ENCODE data around the gene SLC25A26.

The SLC25A26 gene

GRCh38 chr3:66379565-66379964 lies 158.8 kb downstream of the SLC25A26 start:
- DNase-seq: no peak

DNA sequence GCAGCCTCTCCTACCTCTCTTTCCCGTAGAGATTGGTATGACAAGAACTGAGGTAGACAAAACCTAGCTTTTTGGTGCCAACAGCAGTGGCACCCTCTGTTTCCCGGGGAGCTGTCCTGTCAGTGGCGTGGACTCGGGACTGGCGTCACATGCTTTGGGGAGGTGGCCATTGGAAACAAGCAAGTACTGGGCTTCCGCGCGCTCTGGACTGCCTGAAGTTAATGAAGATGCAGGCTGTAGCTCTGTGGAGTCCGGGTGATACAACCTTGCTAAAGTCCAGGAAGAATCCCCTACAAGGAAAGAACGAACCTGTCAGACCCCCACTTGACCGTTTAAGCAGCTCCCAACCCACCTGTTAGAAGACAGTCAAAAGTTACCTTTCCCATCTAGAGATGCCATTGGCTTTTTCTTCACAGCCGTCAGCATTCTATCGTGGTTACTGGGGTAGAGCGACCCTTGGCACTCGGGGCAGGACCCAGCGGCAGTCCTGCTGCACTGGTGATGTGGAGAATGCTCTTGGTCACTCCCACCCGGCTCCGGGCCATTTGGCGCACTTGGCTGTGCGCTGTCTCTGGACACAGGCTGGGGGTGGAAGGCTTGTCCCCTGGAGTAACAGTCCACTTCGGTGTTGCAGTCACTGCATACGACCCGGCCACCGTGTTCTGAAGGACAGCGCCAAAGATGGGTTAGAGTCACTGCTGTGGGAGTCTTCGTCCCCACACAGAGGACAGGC lies 159.6 kb downstream of the SLC25A26 start:
- DNase-seq: no peak

DNA sequence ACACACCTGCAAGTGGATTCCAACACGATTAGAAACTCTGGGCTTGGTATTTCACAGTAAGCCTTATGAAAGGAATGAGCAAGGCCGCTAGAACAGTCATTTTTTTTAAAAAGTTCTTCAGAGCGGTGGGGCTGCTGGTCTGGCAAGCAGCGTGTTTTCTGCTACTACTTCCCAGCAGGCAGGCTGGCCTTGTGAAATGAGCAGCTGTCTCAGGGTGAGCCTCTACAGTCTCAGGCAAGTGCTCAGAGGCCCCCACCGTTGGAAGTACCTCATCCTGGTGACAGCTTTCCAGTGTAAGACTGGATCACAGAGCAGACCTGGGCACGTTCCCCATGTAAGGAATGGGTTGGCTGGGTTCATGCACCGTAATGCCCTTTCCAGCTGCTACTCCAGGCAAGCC lies 160.8 kb downstream of the SLC25A26 start:
- DNase-seq: no peak

DNA sequence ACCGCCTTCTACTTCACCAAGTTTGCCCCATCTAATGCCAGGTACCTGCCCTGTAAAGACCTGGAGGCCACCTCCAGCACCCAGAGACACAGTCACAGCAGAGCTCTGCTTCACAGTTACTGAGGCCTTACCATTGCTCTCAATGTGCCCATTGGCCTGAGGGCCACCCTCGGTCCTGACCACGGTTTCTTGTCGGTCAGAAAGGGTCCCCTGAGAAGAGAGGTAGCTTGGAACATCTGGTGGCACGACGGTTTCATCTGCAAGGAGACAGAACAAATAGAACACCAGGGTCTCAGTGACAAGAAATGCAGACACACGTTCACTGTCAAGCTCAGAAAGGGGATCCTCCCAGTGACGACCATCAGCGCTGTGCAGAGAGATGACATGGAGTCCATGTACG lies 161.3 kb downstream of the SLC25A26 start:
- no peak for DNase-seq

GRCh38 chr3:66383023-66383422 lies 162.2 kb downstream of the SLC25A26 start:
- no peak for DNase-seq

GRCh38 chr3:66383998-66384745 lies 163.4 kb downstream of the SLC25A26 start:
- DNase-seq: no peak

DNA sequence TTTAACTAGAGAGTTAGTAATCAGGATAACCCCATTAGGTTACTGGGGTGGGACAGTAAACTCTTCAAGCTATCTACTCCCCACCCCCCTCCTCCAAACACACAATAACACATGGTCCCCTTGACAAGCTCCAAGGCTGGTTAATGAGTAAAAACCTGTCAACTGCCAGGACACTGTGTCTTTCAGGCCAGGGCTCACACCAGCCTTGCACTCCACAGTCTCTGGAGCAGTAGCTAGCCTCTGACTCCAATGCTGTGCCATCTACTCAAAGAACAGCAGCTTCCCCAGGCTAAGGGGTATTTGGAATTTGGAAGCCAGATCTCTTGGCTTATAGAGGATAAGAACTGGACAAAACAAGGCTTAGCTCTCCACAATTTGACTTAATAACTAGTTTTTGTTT lies 164.3 kb downstream of the SLC25A26 start:
- DNase-seq: no peak

- DNase-seq: no peak
Observed at GRCh38 chr3:66386011-66386924, 165.5 kb downstream of the SLC25A26 start.

GRCh38 chr3:66386925-66387650 lies 166.3 kb downstream of the SLC25A26 start:
- no peak for DNase-seq

GRCh38 chr3:66390013-66390412 lies 169.2 kb downstream of the SLC25A26 start:
- no peak for DNase-seq

DNA sequence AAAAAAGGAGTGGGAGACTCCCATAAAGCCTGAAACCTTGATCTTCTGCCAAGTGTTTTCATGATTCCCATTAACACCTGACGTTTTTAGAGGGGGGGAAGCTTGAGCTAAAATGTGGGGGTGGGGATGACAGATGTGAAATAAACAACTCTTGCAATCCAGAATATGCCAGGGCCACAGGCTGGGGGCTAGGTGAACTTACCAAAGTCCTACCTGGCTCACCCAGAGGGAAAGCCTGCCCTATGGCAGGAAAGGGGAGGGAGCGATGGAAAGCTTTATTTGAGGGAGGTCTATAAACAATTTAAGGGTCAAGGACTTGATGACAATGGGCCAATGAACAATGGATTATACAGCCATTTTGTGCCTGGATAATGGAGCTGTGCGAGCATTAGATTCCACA lies 171.7 kb downstream of the SLC25A26 start:
- DNase-seq: no peak

- no peak for DNase-seq
Observed at GRCh38 chr3:66392966-66393332, 172.1 kb downstream of the SLC25A26 start.

DNA sequence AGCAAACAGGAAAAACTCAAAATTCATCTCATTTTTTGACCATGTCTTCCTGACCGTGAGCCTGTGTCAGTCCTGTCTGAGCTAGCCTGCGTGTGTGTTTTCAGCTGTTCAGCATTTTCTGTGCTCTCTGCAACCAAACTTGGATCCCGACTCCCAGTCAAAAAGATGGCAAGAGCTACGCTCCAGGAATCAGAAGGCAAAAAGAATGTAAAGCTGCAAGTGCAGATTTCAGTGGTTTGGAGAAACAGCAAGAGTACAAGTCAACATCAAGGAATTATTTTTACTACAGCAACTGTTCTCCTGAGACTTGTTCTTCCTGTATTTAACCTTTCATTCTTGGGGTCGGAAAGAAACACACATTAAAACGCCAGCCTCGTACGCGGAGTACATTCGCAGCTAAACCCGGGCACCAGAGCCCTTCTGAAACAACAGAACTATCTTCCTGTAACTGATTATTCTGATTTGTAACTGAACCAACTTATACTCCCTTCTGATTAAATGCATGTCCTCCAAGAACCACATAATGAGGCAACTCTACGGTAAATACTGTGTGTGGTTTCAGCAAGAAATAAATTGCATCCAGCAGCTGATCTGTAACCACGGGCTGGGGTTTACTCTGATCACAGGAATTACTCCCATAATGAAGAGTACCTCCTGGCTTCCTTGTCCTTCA lies 172.7 kb downstream of the SLC25A26 start:
- peak; percentile 7 for DNase-seq

GRCh38 chr3:66394019-66394752 lies 173.4 kb downstream of the SLC25A26 start:
- DNase-seq: no peak

GRCh38 chr3:66394753-66395249 lies 174.0 kb downstream of the SLC25A26 start:
- no peak for DNase-seq

GRCh38 chr3:66395635-66396034 lies 174.8 kb downstream of the SLC25A26 start:
- no peak for DNase-seq

DNA sequence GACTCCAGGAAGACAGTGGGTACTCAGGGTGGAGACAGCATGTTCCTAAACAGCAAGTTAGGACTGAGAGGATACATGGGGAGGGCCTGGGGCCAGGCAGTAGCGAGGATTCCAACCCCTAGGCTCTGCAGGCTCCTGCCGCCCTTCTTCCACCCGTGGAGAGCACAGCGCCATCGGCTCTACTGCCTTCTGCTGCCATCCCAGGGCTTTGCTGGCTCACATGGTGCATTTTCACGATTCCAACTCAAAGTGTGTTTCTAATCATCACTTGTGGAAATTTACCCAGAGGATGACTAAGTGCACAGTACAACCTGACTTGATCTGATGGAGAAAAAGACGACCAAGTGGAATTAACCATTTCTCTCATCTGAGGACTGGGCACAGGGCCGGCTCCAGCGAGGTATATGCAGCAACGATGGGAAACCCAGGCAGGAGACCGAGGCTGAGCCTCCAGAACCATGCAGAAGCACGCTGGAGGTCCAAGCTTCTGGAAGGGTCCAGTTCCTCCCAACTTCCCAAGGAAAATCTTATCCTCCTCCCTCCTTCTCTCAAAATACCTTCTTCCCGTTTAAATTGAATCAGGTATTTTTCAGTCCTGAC lies 175.5 kb downstream of the SLC25A26 start:
- no peak for DNase-seq

DNA sequence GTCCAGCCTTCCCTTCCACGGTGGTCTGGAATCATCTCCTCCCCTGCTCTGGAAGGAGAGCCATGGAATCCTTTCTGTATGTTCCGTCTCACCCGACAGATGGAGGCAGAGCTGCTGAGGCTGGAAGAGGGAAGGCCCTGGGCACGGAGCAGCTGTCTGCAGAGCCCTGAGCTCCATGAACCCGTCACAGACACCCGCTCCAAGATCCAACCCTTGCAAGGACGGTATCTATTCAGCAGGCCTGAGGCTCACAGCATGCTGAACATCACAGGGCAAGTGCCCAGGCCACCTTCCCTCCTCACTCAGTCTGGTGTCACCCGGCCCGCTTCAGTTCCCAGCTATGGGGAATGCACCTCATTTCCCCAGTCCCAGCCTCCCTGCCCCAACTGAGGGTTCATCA lies 176.1 kb downstream of the SLC25A26 start:
- DNase-seq: no peak

GRCh38 chr3:66397745-66398144 lies 176.9 kb downstream of the SLC25A26 start:
- peak; percentile 60 for DNase-seq

DNA sequence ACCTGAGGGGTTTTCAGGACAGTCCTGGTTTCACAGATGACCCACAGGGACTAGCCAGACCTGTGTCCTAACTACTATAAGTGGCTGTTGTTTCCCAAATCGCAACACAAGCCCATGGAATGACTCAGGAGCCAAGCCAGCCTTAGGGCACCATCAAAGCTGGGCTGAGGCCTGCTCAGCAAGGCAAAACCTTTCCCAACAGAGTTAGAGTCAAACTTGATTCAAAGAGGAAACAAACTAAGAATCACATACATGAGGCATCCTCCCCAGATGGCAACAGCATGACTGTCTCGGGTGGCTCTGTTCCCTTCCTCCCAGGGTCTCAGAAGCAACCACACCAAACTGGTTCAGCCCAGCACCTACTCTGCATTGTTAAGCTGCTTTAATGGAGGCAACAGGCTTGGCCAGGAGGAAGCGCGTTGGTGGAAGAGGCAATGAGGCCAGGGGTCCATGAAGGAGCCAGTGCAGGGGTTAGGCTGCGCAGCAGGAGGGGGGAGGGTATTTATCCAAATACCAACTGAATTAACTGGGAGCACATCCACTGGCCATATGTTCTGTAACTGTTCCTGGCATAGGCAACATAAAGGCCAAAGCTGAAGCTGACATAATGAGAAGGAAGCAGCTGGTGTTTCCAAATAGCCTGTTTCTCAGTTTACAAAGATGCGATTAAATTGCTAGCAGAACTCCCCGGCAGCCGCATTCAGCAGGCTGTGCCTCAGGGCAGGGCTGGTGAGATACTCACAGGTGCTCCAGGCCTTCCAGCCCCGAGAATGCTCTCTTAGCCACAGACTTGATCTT lies 177.6 kb downstream of the SLC25A26 start:
- no peak for DNase-seq
